Mammary epithelial cell (primary cell): ENCODE measurements around the gene AREL1.

Source experiments
- EZH2 ChIP-seq: IDR thresholded peaks from 2 replicates; pipeline ENCODE4 v1.6.1; 2012; ENCODE audit warnings: low read length, inconsistent platforms, borderline replicate concordance
- TF ChIP-seq, protein P1 (sequence below), 2 donors: IDR thresholded peaks in 1 of 2; conservative IDR thresholded peaks in 1 of 2; 2 replicates each; pipeline ENCODE4 v1.5.1; 2011 to 2012; ENCODE audit warnings: inconsistent platforms in 2 of 2, low read length in 2 of 2, mild to moderate bottlenecking in 2 of 2, control low read depth in 1 of 2, low read depth in 1 of 2; ENCODE audit not compliant: insufficient read depth in 1 of 2; ENCODE audit errors: extremely low read depth in 1 of 2

DNA sequence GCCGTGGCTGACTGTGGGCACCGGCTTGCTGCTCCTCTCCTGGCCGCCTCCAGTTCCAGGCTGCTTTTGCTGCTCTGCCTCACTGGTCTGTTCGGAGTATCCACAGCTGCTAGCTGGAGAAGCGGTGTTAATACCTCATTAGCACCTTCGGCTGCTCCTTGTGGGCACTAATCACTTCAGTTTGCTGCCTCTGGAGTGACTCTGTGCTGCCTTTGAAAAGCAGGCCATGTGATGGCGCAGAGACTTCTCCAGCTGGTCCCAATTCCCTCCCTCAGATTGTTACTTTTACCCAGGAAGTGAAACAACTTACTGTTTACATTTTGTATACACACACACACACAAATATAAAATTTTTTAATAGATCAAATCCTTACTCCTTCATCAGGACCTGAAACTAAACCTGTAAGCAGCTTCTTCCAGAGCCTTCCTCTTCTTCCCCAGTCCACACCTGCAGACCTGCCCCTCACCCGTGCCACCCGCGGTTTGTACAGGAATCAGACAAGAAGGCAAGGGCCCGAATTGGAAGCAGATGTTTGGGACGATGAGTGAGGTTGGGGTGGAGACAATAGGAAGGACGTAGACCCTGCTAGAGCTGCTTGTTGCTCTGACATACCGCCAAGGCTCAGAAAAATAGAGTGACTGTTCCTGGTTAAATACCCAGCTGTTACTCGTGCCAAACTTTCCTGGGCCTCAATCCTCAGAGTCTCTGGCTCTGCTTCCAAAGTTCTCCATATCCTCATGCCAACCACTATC, 59.3 kb downstream of the AREL1 start:
- TF ChIP-seq, protein P1, sequence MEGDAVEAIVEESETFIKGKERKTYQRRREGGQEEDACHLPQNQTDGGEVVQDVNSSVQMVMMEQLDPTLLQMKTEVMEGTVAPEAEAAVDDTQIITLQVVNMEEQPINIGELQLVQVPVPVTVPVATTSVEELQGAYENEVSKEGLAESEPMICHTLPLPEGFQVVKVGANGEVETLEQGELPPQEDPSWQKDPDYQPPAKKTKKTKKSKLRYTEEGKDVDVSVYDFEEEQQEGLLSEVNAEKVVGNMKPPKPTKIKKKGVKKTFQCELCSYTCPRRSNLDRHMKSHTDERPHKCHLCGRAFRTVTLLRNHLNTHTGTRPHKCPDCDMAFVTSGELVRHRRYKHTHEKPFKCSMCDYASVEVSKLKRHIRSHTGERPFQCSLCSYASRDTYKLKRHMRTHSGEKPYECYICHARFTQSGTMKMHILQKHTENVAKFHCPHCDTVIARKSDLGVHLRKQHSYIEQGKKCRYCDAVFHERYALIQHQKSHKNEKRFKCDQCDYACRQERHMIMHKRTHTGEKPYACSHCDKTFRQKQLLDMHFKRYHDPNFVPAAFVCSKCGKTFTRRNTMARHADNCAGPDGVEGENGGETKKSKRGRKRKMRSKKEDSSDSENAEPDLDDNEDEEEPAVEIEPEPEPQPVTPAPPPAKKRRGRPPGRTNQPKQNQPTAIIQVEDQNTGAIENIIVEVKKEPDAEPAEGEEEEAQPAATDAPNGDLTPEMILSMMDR (conservative IDR thresholded peaks at IDR 0.05 in 1 of 2, IDR thresholded peaks at IDR 0.05 in 1 of 2; ENCODE audit: extremely low read depth in 1 of 2, insufficient read depth in 1 of 2, low read depth in 1 of 2, low read length in 2 of 2), result no peak
- no peak for TF ChIP-seq EZH2
